Suprapubic skin (tissue), 4 donors: Measurements from ENCODE around the gene VTI1A. TPM values are rescaled to one million over a fixed set of nuclear protein-coding genes. Genes with fewer than 3 reads are reported as not detected.

Experiments used
- DNase-seq, 2 donors: peaks; one replicate each; pipeline ENCODE4 v3.0.0-alpha.2; 2019; ENCODE audit warnings: low spot score in 2 of 2
- H3K27ac ChIP-seq: fragments of 200-600 bp; sonication (generic); one replicate; pipeline ENCODE4 v1.5.1; 2019
- H3K27me3 ChIP-seq: fragments of 200-600 bp; sonication (generic); one replicate; pipeline ENCODE4 v1.5.1; 2019
- H3K36me3 ChIP-seq: fragments of 200-600 bp; sonication (generic); one replicate; pipeline ENCODE4 v1.5.1; 2019
- H3K4me1 ChIP-seq: fragments of 200-600 bp; sonication (generic); one replicate; pipeline ENCODE4 v1.5.1; 2019
- H3K4me3 ChIP-seq: fragments of 200-600 bp; sonication (generic); one replicate; pipeline ENCODE4 v1.5.1; 2019; ENCODE audit warnings: mild to moderate bottlenecking
- H3K9me3 ChIP-seq: fragments of 200-600 bp; sonication (generic); one replicate; pipeline ENCODE4 v1.5.1; 2019
- EP300 ChIP-seq: sonication (generic); formaldehyde crosslinking; IDR thresholded peaks from one replicate; pipeline ENCODE4 v1.6.1; 2017; ENCODE audit warnings: antibody characterized with exemption
- POLR2A ChIP-seq, 2 donors: fragments of 450-650 bp; IDR thresholded peaks; one replicate each; pipeline ENCODE4 v1.6.1; 2017; ENCODE audit warnings: antibody characterized with exemption in 2 of 2, mild to moderate bottlenecking in 2 of 2, moderate library complexity in 2 of 2
- POLR2AphosphoS5 ChIP-seq, 3 donors: sonication (generic); formaldehyde crosslinking; IDR thresholded peaks; one replicate each; pipeline ENCODE4 v1.6.1; 2017; ENCODE audit warnings: antibody characterized with exemption in 3 of 3
- WGBS: methylation state at CpG from one replicate; pipeline ENCODE4 v1.1.5; 2018; 5-methylcytosine and 5-hydroxymethylcytosine counted together
- total RNA-seq, 4 donors: library from RNA; depleted of rRNA; stranded (reverse); fragments of >200 nt; gene quantifications; one replicate each; pipeline ENCODE4 v1.1.0, GENCODE V29; 2016
- TF ChIP-seq, protein P1 (sequence below), 2 donors: fragments of 200-600 bp in 1 of 2; fragments of 450-650 bp in 1 of 2; sonication (generic) in 1 of 2; IDR thresholded peaks; one replicate each; pipeline ENCODE4 v1.5.1; 2016 to 2019; ENCODE audit warnings: antibody characterized with exemption in 2 of 2, mild to moderate bottlenecking in 1 of 2, moderate library complexity in 1 of 2

Gene VTI1A
- total RNA-seq, 4 donors from 2014 or later: 43.0 to 81.0 (median 49.2) TPM

DNA sequence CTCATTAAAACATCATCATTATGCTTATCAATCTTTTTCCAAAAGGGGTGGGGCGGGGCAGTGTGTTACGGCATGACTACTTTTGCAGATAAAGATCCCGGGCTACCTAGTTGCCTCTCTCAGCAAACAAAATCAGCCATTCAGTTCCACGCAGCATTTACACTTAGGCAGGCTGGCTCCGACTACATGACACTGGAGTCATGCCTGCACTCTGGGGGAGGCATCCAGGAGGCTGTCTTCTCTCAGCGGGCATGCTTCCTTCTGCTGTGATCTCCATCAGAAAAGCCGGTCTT is 309.2 kb downstream of the VTI1A start:
- WGBS: 52% methylated on average over 7 of the region's 7 CpGs
- no peaks in the 10 kb centered on the region for H3K9me3 ChIP-seq
- DNase-seq: no peak
- no peak for TF ChIP-seq POLR2A (IDR thresholded peaks at IDR 0.05)
- TF ChIP-seq POLR2AphosphoS5 (IDR thresholded peaks at IDR 0.05): no peak
- TF ChIP-seq EP300: no peak
- TF ChIP-seq, protein P1, sequence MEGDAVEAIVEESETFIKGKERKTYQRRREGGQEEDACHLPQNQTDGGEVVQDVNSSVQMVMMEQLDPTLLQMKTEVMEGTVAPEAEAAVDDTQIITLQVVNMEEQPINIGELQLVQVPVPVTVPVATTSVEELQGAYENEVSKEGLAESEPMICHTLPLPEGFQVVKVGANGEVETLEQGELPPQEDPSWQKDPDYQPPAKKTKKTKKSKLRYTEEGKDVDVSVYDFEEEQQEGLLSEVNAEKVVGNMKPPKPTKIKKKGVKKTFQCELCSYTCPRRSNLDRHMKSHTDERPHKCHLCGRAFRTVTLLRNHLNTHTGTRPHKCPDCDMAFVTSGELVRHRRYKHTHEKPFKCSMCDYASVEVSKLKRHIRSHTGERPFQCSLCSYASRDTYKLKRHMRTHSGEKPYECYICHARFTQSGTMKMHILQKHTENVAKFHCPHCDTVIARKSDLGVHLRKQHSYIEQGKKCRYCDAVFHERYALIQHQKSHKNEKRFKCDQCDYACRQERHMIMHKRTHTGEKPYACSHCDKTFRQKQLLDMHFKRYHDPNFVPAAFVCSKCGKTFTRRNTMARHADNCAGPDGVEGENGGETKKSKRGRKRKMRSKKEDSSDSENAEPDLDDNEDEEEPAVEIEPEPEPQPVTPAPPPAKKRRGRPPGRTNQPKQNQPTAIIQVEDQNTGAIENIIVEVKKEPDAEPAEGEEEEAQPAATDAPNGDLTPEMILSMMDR (IDR thresholded peaks at IDR 0.05): no peak
- peaks cover 14% of the 10 kb centered on the region for H3K4me1 ChIP-seq
- no peak overlapping the region for H3K27ac ChIP-seq
- H3K4me3 ChIP-seq: no peak overlapping the region
- no peaks in the 10 kb centered on the region for H3K27me3 ChIP-seq
- no peaks in the 10 kb centered on the region for H3K36me3 ChIP-seq

DNA sequence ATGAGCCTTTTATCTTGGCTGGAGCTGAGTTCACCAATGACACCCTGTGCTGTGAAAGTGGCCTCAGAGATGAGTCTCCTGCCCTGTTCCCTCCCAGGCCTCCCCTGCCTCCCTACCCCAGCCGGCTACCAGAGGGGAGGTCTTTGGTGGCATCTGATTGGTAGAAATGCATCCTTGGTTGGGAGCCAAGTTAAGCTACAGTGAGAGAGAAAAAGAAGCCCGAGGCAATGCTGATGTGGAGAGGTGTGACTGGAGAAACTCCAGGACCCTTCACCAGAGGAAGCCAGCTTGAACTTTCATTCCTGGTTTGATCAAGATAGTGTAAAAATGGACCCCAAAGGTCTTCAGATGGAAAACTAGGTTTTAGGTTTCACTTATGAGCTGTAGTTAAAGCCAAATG is 311.9 kb downstream of the VTI1A start:
- Histone ChIP-seq H3K36me3 (no peaks in the 10 kb centered on the region), H3K4me3 (no peak overlapping the region), H3K9me3 (no peaks in the 10 kb centered on the region), H3K27me3 (no peaks in the 10 kb centered on the region), H3K27ac (no peak overlapping the region), H3K4me1 (peaks cover 12% of the 10 kb centered on the region)
- TF ChIP-seq, protein P1 (IDR thresholded peaks at IDR 0.05): no peak
- no peak for TF ChIP-seq POLR2A (IDR thresholded peaks at IDR 0.05)
- no peak for TF ChIP-seq EP300
- no peak for TF ChIP-seq POLR2AphosphoS5 (IDR thresholded peaks at IDR 0.05)
- DNase-seq: no peak
- 50% methylated on average over 2 of the region's 2 CpGs for WGBS

DNA sequence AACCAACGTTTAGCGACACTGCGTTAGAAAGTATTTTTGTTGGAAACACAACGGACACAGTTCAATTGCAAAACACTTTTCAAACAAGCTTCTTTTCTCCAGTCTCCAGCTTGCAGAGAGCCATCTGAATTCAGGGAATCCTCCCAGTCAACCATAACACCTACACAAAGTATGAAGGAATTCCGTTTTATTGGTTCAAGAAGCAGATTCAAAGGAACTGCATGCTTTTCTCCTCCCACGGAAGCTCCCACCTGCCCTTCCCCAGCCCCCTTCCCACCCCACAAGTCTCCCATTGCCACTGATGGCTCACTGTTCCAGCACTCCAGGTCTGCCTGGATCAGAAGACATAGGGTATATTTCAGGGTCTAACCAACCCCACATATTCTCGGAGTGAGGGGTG is 312.5 kb downstream of the VTI1A start:
- no peak for DNase-seq
- Histone ChIP-seq H3K4me1 (peaks cover 10% of the 10 kb centered on the region), H3K27ac (no peak overlapping the region), H3K4me3 (no peak overlapping the region), H3K27me3 (no peaks in the 10 kb centered on the region), H3K9me3 (no peaks in the 10 kb centered on the region), H3K36me3 (no peaks in the 10 kb centered on the region)
- 85% methylated on average over 7 of the region's 7 CpGs for WGBS
- TF ChIP-seq EP300: no peak
- TF ChIP-seq, protein P1 (IDR thresholded peaks at IDR 0.05): no peak
- no peak for TF ChIP-seq POLR2A (IDR thresholded peaks at IDR 0.05)
- no peak for TF ChIP-seq POLR2AphosphoS5 (IDR thresholded peaks at IDR 0.05)

DNA sequence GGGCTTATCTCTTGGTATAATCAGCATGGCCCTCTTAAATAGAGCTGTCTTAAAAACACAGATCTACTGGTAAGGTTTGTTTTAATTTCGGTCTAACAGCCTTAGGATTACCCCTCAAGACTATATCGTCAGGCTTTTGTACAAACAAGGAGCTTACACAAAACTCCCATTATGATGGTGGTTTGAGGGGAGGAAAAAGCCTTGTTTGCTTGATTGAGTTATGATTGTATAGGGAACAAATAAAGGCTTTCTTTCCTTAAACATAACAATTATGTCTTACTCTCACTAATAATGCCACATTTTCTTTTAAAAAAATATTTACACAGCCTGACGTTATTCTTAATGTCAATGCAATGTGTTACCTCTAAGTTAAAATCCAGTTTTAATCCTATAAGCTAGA is 314.2 kb downstream of the VTI1A start:
- TF ChIP-seq, protein P1 (IDR thresholded peaks at IDR 0.05): no peak
- TF ChIP-seq POLR2A (IDR thresholded peaks at IDR 0.05): no peak
- no peak for TF ChIP-seq POLR2AphosphoS5 (IDR thresholded peaks at IDR 0.05)
- no peak for TF ChIP-seq EP300
- Histone ChIP-seq H3K4me3 (no peak overlapping the region), H3K27ac (no peak overlapping the region), H3K36me3 (no peaks in the 10 kb centered on the region), H3K9me3 (no peaks in the 10 kb centered on the region), H3K4me1 (peaks cover 5% of the 10 kb centered on the region), H3K27me3 (no peaks in the 10 kb centered on the region)
- WGBS: 83% methylated on average over 3 of the region's 3 CpGs
- DNase-seq: no peak

DNA sequence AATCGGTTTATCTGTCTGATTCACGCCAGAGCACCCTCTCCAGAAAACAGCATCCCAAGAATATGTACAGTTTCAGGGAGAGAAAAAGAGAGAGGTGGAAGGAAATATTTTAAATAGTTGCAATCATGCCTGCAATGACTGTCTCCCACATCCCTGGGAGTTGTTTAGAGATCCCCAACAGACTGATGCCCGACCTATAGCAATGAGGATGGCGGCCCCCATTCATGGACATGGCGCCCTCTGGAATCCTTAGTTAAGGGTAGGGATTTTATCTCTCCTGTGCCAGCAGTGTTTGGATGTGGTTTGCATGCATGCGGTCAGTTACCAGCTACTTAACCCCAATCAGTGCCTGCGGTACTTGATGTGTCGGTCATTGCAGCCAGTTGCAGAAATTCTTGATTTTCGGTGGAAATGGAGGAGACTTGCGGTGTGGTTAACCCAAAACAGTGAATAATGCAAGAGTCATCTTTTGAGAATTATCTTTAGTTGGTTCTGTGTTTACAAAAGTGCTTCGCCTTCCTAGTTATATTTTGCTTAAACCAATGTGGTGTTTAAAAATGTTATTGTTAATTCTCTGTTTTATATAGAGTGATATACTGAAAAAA is 317.0 kb downstream of the VTI1A start:
- H3K4me3 ChIP-seq: no peak overlapping the region
- 97% methylated on average over 11 of the region's 11 CpGs for WGBS
- no peak for DNase-seq
- no peaks in the 10 kb centered on the region for H3K36me3 ChIP-seq
- peaks cover under 1% of the 10 kb centered on the region for H3K4me1 ChIP-seq
- no peaks in the 10 kb centered on the region for H3K9me3 ChIP-seq
- no peak for TF ChIP-seq POLR2A (IDR thresholded peaks at IDR 0.05)
- TF ChIP-seq POLR2AphosphoS5 (IDR thresholded peaks at IDR 0.05): no peak
- no peak for TF ChIP-seq EP300
- TF ChIP-seq, protein P1 (IDR thresholded peaks at IDR 0.05): no peak
- H3K27me3 ChIP-seq: no peaks in the 10 kb centered on the region
- no peak overlapping the region for H3K27ac ChIP-seq
